GM21367 (cell line): ENCODE data around the gene ABCA9.
"Not testable (repeated sequence)": the region's sequence is repeated elsewhere in the genome, so short reads cannot be mapped to it uniquely, and the experiment has no call there.

Experiments
- ATAC-seq: cut with Tn5 transposase; IDR thresholded peaks from one replicate; pipeline ENCODE4 v1.9.1; 2021; ENCODE audit not compliant: unreplicated experiment

ABCA9 gene

DNA sequence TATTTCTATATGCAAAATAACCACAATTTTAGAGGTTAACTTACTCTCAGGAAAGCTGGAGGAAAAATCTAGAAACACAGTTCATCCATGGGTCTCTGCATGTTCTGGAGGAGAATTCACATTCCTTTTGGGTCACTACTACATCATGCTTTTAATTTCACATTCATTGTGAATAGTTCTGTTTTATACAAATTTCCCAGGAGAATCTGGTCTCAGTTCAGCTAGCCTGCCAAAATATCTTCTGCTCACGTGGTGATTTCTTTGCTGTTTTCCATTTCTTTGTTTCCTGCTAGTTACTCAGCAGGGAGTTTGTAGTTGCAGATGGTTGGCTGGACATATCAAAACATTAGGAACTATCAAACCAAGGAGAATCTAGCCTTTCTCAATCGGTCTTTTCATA, at the start of gene ABCA9:
Gene ABCA9, minus strand, starts transcription at position 106 of the 400 bp plus-strand sequence. CDS start 9,801 bp downstream, outside the sequence.
- ATAC-seq, result no peak

DNA sequence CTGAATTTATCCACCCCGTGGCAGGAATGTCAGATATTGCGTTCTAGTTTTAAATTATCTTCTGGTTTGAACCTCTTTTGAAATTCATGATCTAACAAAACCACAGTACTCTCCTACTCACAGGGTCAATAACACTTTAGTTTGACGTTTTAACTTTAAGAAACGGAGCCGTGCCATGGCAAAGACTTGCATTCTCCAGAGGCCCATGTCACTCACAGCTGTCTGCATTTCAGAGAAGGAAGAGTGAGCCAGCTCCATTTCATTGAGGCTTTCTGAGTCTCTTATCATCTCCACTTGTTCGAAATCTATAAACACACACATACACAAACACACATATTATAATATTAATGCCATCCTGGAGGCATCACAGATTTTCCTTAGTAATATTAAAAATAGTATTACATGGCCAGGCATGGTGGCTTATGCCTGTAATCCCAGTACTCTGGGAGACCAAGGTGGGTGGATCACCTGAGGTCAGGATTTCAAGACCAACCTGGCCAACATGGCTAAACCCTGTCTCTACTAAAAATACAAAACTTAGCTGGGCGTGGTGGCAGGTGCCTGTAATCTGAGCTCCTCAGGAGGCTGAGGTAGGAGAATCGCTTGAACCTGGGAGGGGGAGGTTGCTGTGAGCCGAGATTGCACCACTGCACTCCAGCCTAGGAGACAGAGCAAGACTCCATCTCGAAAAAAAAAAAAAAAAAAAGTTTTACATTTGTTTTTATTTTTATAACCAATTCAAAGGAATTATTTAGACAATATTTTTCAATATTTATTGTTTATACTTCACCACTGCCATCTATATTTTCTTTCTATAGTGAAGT, 45.4 kb upstream of the ABCA9 start:
- ATAC-seq, result no peak

DNA sequence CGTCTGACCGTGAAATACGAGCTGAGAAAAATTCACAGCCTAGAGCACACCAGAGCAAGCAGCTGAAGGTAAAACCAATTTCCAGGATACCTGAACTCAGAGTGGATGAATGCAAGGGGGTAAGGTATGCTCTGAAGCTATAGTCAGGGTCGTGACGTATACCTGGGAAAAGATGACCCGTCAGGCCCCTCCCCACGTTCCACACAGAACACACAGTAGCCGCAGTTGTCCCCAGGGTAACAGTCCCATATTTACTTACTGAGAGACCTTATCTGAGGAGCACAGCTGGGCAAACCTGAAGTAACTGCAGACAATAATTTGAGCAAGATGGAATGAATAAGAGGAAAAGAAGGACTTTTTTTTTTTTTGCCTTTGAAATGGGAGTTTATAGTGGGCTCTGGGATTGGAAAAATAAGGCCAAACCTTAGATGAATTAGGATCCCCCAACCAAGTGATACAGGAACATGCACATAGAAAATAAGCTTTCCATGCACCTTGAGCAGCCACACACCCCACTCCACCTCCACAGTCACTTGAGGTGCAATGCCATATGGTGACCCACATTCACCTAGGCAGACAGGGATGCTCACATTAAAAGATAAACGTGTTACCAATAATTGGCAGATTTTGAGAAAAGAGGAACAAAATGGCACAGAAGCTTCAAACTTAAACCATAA, 43.0 kb upstream of the ABCA9 start:
- ATAC-seq, result no peak

GRCh38 chr17:69098625-69099024, 37.9 kb upstream of the ABCA9 start:
- no peak for ATAC-seq

DNA sequence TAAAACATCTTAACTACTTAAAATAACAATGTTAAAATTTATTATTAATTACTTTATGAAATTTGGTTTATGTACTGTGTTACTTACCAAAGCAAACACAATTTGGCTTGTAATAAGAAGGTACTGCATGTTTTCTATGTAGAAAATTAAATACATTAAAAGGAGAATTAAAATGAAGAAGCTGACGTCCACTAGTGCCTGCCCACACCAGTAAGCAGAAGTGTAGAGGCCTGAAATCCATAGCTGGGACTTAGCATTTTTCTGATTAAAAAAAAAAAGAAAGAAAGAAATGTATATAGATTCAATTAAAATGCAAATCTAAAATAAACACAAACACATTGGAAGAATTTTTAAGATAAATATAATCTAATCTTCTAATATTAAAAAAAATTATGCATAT, 35.8 kb upstream of the ABCA9 start:
- ATAC-seq, result no peak

DNA sequence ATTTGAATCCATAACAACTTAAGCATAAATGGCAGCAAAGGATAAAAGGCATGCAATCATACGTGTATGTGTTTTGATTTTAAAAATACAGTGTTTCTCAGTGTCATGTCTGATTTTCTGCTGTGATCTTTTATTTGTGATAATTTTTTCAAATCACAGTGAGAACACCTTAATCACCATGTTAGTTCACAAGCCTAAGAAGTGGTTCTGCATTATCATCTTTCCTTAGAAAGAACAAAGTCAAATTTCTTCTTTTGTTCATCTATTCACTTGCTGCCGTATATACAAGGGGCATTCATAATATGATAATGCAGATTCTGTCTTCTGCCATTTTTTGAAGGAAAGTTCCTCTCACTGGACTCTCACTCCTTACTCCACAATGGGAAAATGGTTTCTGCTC, 33.3 kb upstream of the ABCA9 start:
- ATAC-seq, result no peak

DNA sequence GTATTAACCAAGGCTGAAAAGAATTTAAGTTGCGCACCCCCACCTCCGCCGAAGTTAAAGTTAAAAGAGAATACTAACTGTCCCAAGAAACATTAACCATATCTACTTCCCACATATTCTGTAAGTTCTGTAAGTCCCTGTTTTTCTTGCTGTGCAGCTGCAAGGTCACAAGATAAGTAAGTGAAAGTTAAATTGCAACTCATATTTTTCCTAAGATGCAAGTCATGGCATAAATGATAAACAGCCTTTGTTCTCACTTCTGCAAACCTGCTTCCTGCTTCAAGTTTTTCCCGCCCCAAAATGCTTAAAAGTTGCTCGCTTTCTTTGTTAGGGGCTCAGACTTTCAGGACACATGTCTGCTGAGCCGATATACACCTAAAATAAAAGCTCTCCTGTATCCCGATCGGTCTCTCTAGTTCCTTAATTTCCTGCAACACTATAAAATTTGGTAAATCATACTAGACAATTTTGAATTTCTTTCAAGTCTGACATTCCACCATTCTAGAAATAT, 32.6 kb upstream of the ABCA9 start:
- ATAC-seq, result no peak

DNA sequence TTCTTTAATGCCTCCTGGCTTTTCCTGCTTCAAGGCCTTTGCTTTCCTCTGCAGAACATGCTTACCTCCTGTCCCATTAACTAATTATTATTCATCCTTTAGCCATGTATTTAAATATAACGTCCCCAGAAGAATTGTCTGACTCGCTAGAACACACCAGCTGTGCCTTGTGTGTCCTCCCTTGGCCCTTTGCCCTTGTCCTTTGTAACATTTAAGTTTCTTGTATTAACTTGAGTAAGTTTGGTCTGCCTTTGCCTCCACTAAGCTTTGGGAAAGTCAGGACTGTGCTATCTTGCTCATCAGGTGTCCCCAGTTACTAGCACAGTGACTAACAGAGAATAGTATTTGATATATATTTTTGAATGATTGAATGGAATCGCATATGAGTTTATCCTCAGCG, 29.6 kb upstream of the ABCA9 start:
- ATAC-seq, result no peak

GRCh38 chr17:69088643-69089200, 28.0 kb upstream of the ABCA9 start:
- no peak for ATAC-seq

DNA sequence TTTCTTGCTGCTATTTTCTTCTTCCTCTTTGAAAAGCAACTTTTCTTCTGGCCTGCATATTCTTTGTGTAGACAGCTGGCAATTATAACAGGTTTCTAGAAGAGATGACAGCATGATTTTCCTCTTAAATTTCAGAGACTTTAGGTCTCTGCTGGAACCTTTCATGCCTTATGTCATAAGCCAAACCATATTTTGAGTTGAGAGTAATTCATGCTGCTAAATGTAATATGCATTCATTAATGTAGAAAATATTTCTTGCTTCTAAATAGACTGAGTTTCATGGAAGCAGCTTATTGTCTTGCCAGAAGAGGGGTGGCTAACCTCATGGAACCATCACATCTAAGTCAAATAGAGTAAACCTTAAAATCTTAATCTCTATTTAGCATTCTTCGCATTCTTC, 25.9 kb upstream of the ABCA9 start:
- no peak for ATAC-seq

DNA sequence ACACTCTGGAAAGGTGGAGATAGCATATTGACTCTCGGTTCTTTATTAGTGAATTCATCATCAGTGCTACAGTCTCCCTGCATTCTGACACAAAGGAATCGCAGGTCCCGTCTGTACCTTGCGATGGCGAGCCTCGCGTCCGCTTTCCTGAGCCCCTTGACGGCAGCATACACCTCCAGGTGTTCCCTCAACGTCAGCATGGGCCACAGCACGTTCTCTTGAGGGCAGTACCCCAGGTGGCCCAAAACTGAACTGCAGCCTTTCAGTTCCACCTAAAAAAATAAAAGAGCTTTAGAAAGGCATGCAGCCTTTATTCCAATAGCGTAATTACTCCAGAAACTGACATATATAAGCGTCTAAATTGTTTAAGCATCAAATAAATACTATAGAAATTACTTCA, 24.2 kb upstream of the ABCA9 start:
- no peak for ATAC-seq

- no peak for ATAC-seq
Measured at GRCh38 chr17:69082696-69083095, 22.0 kb upstream of the ABCA9 start.

- ATAC-seq, result no peak
Measured at GRCh38 chr17:69078864-69079263, 18.1 kb upstream of the ABCA9 start.

- no peak for ATAC-seq
Measured at GRCh38 chr17:69075823-69076222, 15.1 kb upstream of the ABCA9 start.

DNA sequence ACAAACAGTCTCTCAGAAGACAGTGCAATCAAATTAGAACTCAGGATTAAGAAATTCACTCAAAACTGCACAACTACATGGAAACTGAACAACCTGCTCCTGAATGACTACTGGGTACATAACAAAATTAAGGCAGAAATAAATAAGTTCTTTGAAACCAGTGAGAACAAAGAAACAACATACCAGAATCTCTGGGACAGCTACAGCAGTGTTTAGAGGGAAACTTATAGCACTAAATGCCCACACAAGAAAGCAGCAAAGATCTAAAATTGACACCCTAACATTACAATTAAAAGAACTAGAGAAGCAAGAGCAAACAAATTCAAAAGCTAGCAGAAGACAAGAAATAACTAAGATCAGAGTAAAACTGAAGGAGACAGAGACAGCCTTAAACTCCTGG, 12.7 kb upstream of the ABCA9 start:
- ATAC-seq, result not testable (repeated sequence)

GRCh38 chr17:69072803-69073256, 12.1 kb upstream of the ABCA9 start:
- ATAC-seq, result not testable (repeated sequence)

DNA sequence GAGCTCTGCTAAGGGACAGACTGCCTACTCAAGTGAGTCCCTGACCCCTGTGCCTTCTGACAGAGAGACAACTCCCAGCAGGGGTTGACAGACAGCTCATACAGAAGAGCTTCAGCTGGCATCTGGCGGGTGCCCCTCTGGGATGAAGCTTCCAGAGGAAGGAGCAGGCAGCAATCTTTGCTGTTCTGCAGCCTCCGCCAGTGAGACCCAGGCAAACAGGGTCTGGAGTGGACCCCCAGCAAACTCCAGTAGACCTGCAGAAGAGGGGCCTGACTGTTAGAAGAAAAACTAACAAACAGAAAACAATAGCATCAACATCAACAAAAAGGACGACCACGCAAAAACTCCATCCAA, 10.5 kb upstream of the ABCA9 start:
- not testable (repeated sequence) for ATAC-seq

GRCh38 chr17:69070378-69071232, 9.9 kb upstream of the ABCA9 start:
- ATAC-seq, result not testable (repeated sequence)

DNA sequence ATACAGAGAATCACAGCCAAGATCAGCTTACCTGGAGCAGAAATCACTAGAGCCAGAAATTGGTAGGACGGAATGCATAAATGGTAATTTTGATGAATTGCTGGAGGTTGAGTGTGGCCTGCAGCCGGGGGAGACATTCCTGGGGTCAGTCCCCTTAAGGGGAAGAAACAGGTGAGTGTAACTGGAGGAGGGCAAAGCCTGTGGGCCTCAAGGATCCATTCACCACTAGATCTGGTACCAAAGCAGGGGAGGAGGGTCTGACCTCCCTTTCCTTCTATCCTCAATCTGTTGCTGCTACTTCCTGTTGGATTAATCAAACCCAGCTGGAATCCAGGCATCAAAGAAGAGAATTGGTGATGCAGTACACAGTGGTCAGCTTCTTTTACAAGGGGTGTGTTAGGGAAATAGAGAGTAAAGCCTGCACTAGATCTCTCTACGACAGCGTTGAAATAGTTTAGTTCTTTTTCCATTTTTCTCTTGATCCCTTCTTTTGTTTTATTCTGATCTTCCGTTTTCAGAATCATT, 8.6 kb upstream of the ABCA9 start:
- no peak for ATAC-seq

DNA sequence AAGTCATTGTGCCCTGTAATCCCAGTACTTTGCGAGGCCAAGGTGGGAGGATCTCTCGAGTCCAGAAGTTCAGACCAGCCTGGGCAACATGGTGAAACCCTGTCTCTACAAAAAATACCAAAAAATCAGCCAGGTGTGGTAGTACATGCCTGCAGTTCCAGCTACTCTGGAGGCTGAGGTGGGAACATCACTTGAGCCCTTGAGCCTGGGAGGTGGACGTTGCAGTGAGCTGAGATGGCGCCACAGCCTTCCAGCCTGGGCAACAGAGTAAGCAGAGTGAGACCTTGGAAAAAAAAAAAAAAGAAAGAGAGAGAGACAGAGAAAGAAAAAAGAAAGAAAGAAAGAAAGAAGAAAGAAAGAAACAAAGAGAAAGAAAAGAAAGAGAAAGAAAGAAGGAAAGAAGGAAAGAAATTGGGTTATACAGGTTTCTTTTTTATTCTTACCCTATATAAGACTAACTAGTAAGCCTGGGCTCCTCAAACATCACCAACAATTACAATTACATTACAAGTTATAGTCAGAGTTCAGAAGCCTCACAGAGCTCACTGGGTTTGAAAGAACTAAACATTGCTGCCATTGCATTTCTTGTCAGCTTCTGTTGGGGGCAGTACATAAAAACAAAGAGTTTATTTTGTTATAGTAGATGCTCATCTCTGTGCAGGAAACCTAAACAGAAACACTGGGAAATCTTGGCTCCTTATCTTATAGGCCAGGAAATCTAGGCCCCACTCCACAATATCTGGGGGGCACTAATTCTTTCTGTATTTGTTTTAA, 6.7 kb upstream of the ABCA9 start:
- no peak for ATAC-seq
